ENCODE results near the gene OTOG. TPM values are rescaled to one million over a fixed set of nuclear protein-coding genes. Genes with fewer than 3 reads are reported as not detected.

OTOG gene
- total RNA-seq, 1 experiment from 2014 or later, result 0.35 TPM

GRCh38 chr11:17521106-17521900 lies 25.8 kb upstream of the OTOG start:
- no peak overlapping the region for H3K4me3 Mint-ChIP-seq
- H3K18ac ChIP-seq (ENCODE audit: insufficient read length, low read depth, low read length), result no peak overlapping the region
- no peak overlapping the region for H2BK20ac ChIP-seq (ENCODE audit: low read depth, low read length, poor library complexity, severe bottlenecking)
- H3K14ac ChIP-seq (ENCODE audit: insufficient read depth, low read length), result no peak overlapping the region
- no peak overlapping the region for H2AK5ac ChIP-seq (ENCODE audit: insufficient read length, low read length)
- no peak overlapping the region for H3K27ac ChIP-seq (ENCODE audit: insufficient read length, low read depth, low read length)
- H3K36me3 Mint-ChIP-seq (ENCODE audit: insufficient read depth in 1 of 3, low read depth in 3 of 3), result peaks cover 2 to 6% (median 4%) of the 10 kb centered on the region in 3 experiments; a peak in 6 of 7 replicates
- no peak overlapping the region for H2AFZ ChIP-seq (ENCODE audit: low read length)
- H3K4me1 ChIP-seq (ENCODE audit: insufficient read depth, low read length), result peaks cover 4% of the 10 kb centered on the region; the same call in 1 of the 2 replicates
- no peak overlapping the region for H2BK120ac ChIP-seq (ENCODE audit: low read depth, low read length, poor library complexity, severe bottlenecking)
- no peak overlapping the region for H4K91ac ChIP-seq (ENCODE audit: insufficient read length, low read depth, low read length)
- DNase-seq, result no peak
- H4K8ac ChIP-seq (replicated peaks; ENCODE audit: insufficient read length, low read depth, low read length), result no peak overlapping the region
- no peak overlapping the region for H3K4ac ChIP-seq (ENCODE audit: low read depth, low read length)
- no peak overlapping the region for H4K5ac ChIP-seq (ENCODE audit: insufficient read length, low read depth, low read length)
- no peaks in the 10 kb centered on the region for H3K9me3 Mint-ChIP-seq
- H4K20me1 ChIP-seq (ENCODE audit: control insufficient read depth, insufficient read depth, insufficient read length), result no peaks in the 10 kb centered on the region
- H2BK5ac ChIP-seq (ENCODE audit: insufficient read length, low read length), result no peak overlapping the region
- H3K27me3 Mint-ChIP-seq (ENCODE audit: low read depth), result peaks cover 2% of the 10 kb centered on the region; the same call in 1 of the 2 replicates
- H3K79me2 ChIP-seq (ENCODE audit: insufficient read depth, low read length), result no peaks in the 10 kb centered on the region
- TF ChIP-seq, protein P1, sequence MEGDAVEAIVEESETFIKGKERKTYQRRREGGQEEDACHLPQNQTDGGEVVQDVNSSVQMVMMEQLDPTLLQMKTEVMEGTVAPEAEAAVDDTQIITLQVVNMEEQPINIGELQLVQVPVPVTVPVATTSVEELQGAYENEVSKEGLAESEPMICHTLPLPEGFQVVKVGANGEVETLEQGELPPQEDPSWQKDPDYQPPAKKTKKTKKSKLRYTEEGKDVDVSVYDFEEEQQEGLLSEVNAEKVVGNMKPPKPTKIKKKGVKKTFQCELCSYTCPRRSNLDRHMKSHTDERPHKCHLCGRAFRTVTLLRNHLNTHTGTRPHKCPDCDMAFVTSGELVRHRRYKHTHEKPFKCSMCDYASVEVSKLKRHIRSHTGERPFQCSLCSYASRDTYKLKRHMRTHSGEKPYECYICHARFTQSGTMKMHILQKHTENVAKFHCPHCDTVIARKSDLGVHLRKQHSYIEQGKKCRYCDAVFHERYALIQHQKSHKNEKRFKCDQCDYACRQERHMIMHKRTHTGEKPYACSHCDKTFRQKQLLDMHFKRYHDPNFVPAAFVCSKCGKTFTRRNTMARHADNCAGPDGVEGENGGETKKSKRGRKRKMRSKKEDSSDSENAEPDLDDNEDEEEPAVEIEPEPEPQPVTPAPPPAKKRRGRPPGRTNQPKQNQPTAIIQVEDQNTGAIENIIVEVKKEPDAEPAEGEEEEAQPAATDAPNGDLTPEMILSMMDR (conservative IDR thresholded peaks at IDR 0.05), result no peak
- H2BK12ac ChIP-seq (ENCODE audit: insufficient read length, low read depth, low read length), result no peak overlapping the region
- WGBS (ENCODE audit: extremely low coverage, insufficient read length, low lambda C conversion rate), result no CpG with 5 or more reads among the region's 11 CpGs
- H3K4me1 Mint-ChIP-seq, result peaks cover 16 to 17% of the 10 kb centered on the region in 2 experiments
- H3T11ph ChIP-seq (ENCODE audit: low read length), result no peak overlapping the region
- H2BK15ac ChIP-seq (ENCODE audit: low read depth, low read length), result no peak overlapping the region
- no peaks in the 10 kb centered on the region for H3K9me3 ChIP-seq (ENCODE audit: control insufficient read depth, low read depth, low read length)
- peak overlapping the region in 1 of 3 experiments; percentile 93; a peak in 1 of 7 replicates for H3K27ac Mint-ChIP-seq
- H3K4me2 ChIP-seq (ENCODE audit: insufficient read depth, insufficient read length, low read length), result no peak overlapping the region
- H3K79me1 ChIP-seq (ENCODE audit: insufficient read depth, low read depth, low read length, poor library complexity, severe bottlenecking), result no peaks in the 10 kb centered on the region
- no peak overlapping the region for H3K23ac ChIP-seq (ENCODE audit: insufficient read length, low read depth, low read length)
- no peak overlapping the region for H3K9ac ChIP-seq (ENCODE audit: extremely low read depth, insufficient read length, low read length)
- no peaks in the 10 kb centered on the region for H3K23me2 ChIP-seq (ENCODE audit: insufficient read length, low read depth, low read length, poor library complexity, severe bottlenecking)
- no peak overlapping the region for H3K56ac ChIP-seq (ENCODE audit: insufficient read length, low read depth, low read length)
- no peaks in the 10 kb centered on the region for H3K27me3 ChIP-seq (ENCODE audit: insufficient read depth, low read length)
